GM12872 (cell line): ENCODE measurements around the gene STK11.

Experiments
- TF ChIP-seq, protein P1 (sequence below): IDR thresholded peaks from 3 replicates; pipeline ENCODE4 v1.5.1; 2011; ENCODE audit warnings: low read depth, mild to moderate bottlenecking, low read length, moderate library complexity; ENCODE audit not compliant: insufficient read depth

The STK11 gene

GRCh38 chr19:1167687-1168571 lies 37.6 kb upstream of the STK11 start:
- TF ChIP-seq, protein P1, sequence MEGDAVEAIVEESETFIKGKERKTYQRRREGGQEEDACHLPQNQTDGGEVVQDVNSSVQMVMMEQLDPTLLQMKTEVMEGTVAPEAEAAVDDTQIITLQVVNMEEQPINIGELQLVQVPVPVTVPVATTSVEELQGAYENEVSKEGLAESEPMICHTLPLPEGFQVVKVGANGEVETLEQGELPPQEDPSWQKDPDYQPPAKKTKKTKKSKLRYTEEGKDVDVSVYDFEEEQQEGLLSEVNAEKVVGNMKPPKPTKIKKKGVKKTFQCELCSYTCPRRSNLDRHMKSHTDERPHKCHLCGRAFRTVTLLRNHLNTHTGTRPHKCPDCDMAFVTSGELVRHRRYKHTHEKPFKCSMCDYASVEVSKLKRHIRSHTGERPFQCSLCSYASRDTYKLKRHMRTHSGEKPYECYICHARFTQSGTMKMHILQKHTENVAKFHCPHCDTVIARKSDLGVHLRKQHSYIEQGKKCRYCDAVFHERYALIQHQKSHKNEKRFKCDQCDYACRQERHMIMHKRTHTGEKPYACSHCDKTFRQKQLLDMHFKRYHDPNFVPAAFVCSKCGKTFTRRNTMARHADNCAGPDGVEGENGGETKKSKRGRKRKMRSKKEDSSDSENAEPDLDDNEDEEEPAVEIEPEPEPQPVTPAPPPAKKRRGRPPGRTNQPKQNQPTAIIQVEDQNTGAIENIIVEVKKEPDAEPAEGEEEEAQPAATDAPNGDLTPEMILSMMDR: no peak

GRCh38 chr19:1168572-1169410 lies 36.8 kb upstream of the STK11 start:
- TF ChIP-seq, protein P1: no peak

DNA sequence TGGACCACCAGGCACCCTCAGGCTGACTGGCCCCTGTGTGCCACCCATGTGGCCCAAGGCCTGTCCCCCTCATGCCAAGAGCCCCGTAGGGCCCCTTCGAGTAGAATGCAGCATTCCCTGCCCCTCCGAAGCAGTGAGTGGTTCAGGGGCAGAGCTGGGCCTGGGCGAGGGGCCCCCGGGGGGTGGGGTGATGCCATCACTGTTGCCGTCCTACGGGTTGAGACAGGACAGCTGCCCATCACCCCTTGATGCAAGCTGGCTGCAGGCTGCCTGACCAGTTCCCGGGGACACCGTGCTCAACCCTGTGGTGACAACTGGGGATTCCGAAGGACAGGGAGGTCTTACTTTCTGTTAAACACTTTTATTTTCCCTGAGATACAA lies 36.2 kb upstream of the STK11 start:
- TF ChIP-seq, protein P1: no peak

- TF ChIP-seq, protein P1: no peak
Observed at GRCh38 chr19:1169921-1170885, 35.4 kb upstream of the STK11 start.

- TF ChIP-seq, protein P1: no peak
Observed at GRCh38 chr19:1170938-1171754, 34.4 kb upstream of the STK11 start.

GRCh38 chr19:1171755-1172352 lies 33.7 kb upstream of the STK11 start:
- TF ChIP-seq, protein P1: no peak
